Upper lobe of left lung (tissue), 4 donors: ENCODE measurements around the gene OSTF1.

ENCODE experiments used
- EP300 ChIP-seq, 4 donors: sonication (generic); formaldehyde crosslinking; IDR thresholded peaks; one replicate each; pipeline ENCODE4 v1.5.1; 2017; ENCODE audit warnings: antibody characterized with exemption in 4 of 4, control low read depth in 2 of 4
- POLR2A ChIP-seq, 4 donors: fragments of 450-650 bp; IDR thresholded peaks; one replicate each; pipeline ENCODE4 v1.5.1; 2016 to 2017; ENCODE audit warnings: antibody characterized with exemption in 4 of 4, mild to moderate bottlenecking in 2 of 4
- POLR2AphosphoS5 ChIP-seq, 2 donors: sonication (generic); formaldehyde crosslinking; IDR thresholded peaks; one replicate each; pipeline ENCODE4 v1.5.1; 2017; ENCODE audit warnings: antibody characterized with exemption in 2 of 2
- TF ChIP-seq, protein P1 (sequence below), 6 experiments: fragments of 450-650 bp in 4 of 6; fragments of 200-600 bp in 2 of 6; sonication (generic) in 2 of 6; IDR thresholded peaks; one replicate each; pipeline ENCODE4 v1.5.1; 2016 to 2019; ENCODE audit warnings: antibody characterized with exemption in 6 of 6

DNA sequence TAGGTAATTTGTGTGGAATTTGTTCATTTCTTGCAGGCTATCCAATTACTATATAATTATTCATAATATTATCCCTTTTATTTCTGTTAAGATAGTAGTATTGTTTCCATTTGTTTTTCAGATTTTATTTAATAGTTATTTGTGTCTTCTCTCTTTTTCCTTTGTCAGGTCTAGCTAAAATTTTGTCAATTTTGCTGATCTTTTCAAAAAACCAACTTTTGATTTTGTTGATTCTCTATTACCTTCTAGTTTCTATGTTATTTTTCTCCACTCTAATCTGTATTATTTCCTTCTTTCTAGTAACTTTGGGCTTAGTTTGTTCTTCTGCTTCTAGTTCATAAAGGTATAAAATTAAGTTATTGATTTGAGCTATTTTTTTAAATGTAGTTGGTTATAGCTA is 76.3 kb downstream of the OSTF1 start:
- TF ChIP-seq, protein P1, sequence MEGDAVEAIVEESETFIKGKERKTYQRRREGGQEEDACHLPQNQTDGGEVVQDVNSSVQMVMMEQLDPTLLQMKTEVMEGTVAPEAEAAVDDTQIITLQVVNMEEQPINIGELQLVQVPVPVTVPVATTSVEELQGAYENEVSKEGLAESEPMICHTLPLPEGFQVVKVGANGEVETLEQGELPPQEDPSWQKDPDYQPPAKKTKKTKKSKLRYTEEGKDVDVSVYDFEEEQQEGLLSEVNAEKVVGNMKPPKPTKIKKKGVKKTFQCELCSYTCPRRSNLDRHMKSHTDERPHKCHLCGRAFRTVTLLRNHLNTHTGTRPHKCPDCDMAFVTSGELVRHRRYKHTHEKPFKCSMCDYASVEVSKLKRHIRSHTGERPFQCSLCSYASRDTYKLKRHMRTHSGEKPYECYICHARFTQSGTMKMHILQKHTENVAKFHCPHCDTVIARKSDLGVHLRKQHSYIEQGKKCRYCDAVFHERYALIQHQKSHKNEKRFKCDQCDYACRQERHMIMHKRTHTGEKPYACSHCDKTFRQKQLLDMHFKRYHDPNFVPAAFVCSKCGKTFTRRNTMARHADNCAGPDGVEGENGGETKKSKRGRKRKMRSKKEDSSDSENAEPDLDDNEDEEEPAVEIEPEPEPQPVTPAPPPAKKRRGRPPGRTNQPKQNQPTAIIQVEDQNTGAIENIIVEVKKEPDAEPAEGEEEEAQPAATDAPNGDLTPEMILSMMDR (IDR thresholded peaks at IDR 0.05) = no peak
- no peak for TF ChIP-seq POLR2A (IDR thresholded peaks at IDR 0.05)
- no peak for TF ChIP-seq POLR2AphosphoS5 (IDR thresholded peaks at IDR 0.05)
- TF ChIP-seq EP300 (IDR thresholded peaks at IDR 0.05) = no peak
